NCI-H1417 treated with DMSO at 0.1 percent for 48 hours (cell line): Measurements from ENCODE around the gene RIMKLB.

ENCODE experiments used
- DNase-seq: peaks from one replicate; lab custom pipeline; 2025; lab: John Stamatoyannopoulos, UW

RIMKLB gene, protein sequence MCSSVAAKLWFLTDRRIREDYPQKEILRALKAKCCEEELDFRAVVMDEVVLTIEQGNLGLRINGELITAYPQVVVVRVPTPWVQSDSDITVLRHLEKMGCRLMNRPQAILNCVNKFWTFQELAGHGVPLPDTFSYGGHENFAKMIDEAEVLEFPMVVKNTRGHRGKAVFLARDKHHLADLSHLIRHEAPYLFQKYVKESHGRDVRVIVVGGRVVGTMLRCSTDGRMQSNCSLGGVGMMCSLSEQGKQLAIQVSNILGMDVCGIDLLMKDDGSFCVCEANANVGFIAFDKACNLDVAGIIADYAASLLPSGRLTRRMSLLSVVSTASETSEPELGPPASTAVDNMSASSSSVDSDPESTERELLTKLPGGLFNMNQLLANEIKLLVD

DNA sequence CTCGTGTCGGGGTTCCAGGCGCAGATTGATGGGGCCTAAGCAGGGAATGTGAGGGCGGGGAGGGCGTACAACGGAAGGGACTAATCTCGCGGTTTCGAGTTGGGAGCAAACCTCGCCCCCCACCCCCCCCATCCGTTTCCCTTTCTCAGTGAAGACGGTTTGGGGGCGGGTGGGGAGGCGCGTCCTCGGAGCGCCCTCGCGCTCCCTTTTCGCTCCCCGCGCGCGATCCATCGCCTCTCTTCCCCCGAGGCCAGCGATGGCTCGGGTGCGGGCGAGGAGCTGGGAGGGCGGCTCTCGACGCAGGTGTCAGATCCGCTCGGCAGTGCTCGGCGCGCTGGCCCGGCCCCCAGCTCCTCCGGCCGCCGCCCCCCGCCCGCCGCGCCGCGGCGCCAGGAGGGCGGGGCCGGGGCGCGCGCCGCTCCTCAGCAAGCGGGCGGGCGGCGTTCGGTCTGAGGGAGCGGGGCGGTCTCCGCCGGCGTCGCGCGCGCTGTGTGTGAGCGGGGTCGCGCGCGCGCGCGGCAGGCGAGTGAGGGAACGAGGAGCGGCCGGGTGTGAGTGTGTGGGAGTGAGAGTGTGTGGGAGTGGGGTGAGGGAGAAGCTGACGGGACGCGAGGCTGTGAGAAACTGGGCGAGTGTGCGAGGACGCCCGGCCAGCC is at the start of gene RIMKLB:
Gene RIMKLB (plus strand): TSS at position 516 of the 656 bp plus-strand sequence. CDS start 15,876 bp downstream, outside the sequence.
- DNase-seq, result peak; percentile 56

DNA sequence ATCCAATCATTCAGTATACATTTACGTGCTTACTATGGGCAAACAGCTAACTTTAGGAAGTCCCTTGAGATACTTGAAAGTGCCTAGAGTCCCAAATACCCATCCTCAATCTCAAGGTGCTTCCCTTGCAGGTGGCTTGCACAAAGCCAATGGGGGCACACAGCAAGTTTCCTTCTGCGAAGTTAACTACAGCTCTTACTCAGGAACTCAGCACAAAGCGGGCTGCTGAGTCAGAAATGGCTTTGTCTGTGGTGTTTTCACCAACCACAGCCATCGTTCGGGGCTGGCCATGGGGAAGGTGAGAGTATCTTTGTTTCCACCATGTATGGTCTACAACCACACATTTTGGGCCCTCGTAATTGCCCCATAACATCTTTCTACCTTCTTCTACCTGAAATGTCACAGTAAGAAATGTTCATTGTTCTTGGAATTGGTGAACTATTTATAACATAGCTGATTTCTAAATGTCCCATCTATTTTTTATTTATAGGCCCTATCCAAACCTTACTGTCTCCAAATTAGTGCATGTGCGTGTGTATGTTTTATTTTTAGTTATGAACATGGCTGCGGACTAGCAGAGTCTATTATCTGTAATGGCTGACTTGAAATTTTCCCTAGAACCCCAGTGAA is 49.1 kb upstream of the RIMKLB start:
- DNase-seq, result no peak

DNA sequence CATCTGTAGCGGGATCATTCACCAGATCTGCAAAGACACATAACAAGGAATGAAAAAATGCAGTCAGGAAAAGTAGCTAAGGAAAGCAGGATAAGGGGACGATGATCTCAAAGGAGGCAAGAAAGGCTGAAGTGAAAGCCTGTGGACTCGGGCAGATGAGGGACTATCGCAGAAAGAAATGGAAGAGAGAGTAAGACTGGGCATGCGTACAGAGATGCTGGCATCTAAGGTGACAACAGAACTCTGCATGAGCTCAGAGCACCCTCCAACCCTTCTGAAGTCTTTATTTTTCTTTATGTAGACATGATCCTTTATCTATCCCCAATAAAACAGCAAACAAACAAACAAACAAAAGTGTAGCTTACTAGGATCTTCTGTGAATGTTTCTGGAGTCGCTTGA is 42.4 kb upstream of the RIMKLB start:
- DNase-seq, result no peak

DNA sequence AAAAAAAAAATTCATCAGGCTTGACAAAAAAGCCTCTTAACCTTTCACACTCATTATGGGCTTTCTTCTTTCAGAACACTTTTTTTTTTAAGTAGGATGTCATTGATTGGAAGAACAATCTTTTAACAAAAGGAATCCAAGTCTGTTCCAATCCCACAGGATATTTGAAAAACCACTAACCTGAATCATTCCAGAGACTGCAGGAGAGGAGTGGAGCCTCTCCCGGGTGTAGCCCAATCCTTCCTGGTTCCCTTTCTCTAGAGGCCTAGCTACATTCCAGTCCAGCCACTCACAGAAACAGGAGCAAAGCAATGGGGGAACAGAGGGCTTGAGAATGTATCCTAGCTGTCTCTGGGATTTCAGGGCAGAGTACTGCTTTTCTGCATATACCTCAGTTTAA is 39.4 kb upstream of the RIMKLB start:
- no peak for DNase-seq

DNA sequence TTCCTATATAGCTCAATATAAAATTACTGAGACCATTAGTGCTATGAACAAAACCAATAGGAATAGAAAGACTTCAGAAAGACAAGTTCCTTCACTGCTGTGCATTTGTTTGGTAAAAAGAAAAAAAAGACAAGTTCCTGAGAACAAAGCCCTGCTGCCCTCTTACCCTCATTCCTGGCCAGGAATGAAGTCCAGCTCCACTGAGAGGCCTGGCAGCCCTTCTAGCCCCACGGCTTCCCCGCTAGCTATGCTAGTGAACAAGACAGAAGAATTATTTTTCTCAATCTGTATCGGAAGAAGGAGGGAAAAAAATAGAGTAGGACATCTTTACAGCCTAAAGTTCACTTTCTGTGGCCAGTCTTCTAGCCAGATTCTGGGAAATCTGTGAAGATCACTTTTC is 36.8 kb upstream of the RIMKLB start:
- no peak for DNase-seq

DNA sequence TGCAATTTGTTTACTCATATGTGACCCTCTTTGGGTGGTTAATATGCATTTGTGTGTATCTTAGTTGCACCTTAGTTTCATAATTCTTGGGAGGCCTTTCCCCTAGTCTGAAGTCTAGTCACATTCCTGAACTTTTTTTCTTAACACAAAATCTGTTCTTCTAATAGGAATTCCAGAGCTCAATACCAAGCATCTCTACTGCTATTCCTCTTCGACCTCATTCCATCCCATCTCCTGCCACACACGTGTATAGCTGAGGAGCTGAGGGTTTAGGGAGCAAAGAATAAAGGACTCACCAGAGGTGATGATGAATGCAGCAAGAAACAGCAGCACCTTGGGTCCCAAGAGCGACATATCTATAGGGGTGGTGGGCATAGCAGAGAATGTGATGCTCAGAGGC is 36.0 kb upstream of the RIMKLB start:
- DNase-seq, result no peak

DNA sequence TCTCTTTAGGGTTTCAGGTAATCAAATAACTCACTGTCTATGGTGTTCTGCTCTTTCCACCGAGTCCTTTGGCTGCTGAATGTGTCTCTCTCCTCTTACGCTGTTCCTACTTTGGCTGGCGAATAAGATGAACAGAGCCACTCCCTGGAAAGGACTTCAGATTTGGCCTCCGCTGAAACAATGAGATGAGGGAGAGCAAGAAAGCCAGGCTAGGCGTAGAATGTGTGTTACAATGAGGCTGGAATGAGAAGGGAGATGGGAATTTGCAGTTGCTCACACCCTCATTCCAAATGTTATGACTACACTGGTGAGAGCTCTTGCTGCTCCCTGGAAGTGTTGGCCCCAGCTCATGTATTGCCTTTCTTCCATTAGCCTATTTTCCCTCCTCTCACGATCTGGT is 35.2 kb upstream of the RIMKLB start, which contains the start of gene MFAP5:
Gene MFAP5 (minus strand): TSS at position 234 of the 400 bp plus-strand sequence. CDS start 722 bp downstream, outside the sequence.
- no peak for DNase-seq

DNA sequence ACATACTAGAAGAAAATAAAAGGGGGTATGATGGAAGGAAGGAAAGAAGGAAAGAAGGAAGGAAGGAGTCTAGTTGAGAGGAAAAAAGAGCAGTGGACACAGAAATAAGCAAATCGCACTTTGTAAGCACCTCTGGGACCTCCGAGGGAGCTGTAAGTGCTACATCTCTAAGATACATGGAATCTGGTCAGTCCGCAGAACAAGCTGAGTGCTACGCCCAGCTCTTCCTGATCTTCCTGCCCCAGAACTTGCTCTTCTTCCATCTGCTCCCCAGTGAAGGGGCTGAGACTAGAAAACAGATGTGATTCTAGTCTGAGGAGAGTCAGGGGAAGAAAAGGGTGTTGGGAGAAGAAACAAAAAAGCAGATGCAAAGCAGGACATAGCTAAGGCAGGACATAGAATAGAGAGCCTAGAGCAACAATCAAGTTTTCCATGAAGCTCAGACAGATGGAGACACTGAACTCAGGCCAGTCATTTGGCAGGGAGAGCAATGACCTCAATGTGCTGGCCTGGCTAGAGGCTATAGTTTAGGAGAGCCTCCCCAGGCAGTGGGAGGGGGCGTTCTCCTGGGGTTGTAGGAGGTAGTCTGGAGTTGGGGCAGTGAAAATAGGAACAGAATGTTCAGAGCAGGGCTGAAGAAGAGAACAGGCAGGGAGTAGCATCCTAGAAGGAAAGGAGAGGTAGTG is 33.4 kb upstream of the RIMKLB start:
- no peak for DNase-seq

DNA sequence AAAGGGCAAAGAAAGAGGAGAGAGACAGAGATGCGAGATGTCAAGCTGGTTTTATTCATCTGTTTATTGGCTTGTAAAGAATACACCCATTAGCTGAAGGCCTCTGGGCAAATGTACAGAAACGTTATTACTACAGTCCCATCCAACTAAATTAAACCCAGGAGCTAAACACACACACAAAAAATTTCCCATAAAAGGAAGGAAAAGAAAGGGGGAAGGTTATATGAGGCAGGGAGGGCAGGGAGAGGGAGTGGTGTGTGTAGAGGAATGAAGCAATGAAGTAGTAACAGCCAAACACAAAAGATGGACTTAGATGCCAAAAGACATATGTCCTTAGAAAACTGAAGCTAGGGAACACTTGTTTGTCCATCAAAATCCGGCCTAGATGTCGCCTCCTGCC is 32.0 kb upstream of the RIMKLB start:
- DNase-seq, result no peak

DNA sequence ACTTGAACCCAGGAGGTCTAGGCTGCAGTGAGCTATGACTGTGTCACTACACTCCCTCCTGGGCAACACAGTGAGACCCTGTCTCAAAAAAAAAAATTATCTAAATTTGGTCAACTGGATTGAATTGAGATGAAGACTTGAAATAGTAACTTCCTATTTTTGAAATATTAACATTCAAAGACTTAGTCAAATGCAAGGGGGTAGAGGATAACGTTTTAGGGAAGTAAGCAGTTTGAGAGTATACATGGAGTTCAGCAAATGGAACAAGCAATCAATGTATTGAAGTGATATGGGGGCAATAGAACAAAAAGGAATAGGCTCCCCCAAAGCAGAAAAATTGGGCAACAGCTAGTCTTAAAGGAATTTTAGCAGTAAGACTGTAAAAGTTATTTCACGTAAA is 30.5 kb upstream of the RIMKLB start:
- no peak for DNase-seq

DNA sequence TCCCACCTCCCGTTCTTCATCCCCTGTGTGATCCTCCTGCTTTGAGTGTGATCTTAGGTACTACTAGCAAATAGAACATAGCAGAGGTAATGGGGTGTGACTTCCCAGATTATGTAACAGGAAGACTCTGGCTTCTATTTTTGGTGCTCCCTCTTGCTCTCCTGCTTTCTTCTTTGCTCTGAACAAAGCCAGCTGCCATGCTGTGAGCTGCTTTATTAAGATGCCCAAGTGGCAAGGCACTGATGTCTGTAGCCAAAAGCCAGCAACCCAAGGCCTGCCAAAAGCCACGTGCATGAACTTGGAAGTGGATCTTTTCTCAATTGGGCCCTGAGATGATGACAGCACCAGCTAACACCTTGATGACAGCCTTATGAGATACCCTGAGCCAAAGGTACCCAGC is 29.4 kb upstream of the RIMKLB start:
- no peak for DNase-seq

DNA sequence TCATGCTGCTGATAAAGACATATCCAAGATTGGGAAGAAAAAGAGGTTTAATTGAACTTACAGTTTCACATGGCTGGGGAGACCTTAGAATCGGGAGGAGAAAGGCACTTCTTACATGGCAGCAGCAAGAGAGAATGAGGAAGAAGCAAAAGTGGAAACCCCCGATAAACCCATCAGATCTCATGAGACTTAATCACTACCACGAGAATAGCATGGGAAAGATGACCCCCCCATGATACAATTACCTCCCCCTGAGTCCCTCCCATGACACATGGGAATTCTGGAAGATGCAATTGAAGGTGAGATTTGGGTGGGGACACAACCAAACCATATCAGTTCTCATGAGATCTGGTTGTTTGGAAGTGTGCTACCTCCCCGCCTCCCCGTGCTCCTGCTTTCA is 25.4 kb upstream of the RIMKLB start:
- DNase-seq, result no peak

DNA sequence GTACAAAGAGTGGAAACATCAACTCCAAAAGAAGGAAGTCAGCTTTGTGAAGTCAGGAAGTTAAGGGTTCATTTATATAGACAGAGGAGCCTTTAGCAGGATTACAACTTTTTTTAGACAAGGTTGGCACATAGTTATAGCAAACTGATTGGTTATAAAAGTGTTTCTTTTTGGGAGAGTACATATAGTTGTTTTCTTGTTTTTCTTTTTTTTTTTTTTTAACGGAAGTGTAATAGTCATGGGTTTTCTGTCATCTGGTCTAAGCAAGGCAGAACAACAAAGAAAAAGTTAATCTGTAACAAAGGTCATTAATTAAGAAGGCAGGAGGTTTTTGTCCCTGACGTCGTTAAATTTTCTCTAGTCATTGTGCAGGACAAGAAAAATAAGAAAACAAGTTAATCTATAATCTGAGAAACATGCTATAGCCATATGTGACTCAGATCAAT is 22.2 kb upstream of the RIMKLB start:
- DNase-seq, result no peak

DNA sequence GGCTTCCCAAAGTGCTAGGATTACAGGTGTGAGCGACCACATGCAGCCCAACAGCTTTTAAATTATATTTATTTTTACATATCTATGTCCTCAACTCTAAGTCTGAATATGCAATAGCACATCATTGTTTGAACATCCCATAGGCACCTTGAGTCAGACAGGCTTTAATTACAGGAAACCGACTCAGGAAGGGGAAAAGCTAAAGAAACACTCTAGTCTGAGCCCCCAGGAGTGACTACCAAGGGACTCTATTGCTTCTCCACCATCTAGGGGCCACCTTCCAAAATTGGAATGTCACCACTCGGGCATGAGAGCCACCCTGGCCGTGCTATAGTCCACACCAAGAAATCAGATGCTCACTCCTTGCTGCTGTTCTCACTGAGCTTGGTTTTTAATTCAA is 21.1 kb upstream of the RIMKLB start:
- no peak for DNase-seq

DNA sequence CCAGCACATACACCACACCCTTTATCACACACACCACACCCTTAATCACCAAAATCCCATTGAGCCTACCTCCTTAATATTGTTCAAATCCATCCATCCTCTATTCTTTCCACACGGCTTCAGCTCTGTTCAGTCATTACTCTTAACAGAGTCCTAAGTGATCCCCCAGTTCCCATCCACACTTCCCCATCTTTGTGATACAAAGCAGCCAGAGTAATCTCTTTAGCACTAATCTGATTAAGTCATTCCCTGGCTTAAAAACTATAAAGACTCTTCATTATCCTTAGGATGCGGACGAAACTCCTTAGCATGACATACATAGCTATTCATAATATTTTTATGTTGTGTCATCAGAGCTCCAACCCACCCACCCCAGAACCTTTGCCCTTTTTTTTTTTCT is 20.4 kb upstream of the RIMKLB start:
- DNase-seq, result no peak

DNA sequence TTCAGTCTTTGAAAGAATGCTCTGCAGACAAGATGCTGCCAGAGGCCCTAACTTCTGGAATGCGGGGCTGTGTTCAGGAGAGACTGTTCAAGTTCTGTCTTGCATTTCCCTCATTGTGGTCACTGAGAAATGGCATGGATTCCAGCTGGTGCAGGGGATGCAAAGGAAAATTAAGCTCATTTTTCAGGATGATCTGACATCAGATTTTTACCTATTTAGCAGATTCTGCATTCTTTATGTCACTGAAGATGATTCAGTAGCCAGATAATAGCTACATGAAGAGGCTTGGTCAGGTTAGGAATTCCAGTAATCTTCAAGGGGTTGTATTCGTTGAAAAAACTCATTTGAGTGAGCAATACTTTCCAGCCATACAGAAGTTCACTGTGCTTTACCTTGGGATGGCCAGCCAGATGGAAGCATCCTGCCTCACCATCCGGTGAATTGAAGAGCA is 19.1 kb upstream of the RIMKLB start:
- no peak for DNase-seq

DNA sequence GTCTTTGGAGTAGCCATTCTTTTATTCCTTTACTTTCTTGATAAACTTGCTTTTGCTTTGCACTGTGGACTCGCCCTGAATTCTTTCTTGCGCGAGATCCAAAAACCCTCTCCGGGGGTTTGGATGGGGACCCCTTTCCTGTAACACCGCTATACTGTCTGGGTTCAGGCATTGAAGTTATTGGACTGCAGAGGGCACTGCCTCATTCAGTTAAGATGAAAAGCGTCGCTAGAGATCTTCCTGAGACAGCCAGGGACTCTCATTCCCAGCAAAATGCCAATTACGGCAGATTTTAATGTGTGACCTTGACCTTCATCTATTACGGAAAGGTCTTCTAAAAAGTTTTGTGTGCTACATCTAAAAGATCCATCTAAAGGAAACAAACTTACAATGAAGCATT is 17.3 kb upstream of the RIMKLB start:
- no peak for DNase-seq

DNA sequence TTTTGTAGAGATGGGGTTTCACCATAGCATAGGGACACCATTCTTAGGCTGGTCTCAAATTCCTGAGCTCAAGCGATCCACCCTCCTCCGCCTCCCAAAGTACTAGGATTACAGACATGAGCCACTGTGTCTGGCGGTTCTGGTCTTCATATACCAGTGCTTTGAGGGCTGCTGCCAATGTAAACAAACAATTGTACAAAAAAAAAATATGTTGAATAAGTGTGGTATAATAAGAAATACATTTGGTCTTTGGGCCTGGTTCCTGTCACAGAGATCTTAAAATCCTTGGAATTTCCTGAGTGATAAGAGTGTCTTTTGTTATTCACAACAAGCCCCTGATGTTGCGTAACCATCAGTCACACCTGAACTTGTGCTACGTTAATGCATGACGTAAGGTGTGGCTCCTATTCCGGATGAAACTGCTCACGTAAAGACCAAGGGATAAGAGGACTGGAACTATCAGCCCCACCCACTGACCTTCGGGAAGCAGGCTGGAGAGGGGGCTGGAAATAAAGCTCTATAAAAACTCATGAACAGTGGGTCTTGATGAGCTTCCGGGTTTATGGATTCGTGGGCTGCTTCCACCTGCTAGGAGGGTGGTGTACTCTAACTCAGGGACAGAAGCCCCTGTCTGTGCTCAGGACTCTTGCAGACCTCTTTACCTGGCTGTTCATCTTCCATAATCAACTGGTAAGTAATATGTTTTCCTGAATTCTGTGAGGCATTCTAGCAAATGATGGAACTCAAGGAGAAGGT is 16.5 kb upstream of the RIMKLB start:
- no peak for DNase-seq

DNA sequence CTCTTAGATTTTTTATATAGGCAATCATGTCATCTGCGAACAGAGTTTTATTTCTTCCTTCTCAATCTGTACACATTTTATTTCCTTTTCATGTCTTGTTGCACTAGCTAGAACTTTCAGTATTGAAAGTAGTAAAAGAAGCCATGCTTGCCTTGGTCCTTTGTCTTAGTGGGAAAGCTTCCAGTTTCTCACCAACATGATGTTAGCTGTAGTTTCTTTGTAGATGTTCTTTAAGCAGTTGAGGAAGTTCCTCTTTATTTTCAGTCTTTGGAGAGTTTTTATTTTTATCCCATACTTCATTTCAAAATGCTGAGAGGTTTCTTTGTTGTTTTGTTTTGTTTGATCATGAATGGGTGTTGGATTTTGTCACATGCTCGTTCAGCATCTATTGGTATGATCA is 12.7 kb upstream of the RIMKLB start:
- no peak for DNase-seq

DNA sequence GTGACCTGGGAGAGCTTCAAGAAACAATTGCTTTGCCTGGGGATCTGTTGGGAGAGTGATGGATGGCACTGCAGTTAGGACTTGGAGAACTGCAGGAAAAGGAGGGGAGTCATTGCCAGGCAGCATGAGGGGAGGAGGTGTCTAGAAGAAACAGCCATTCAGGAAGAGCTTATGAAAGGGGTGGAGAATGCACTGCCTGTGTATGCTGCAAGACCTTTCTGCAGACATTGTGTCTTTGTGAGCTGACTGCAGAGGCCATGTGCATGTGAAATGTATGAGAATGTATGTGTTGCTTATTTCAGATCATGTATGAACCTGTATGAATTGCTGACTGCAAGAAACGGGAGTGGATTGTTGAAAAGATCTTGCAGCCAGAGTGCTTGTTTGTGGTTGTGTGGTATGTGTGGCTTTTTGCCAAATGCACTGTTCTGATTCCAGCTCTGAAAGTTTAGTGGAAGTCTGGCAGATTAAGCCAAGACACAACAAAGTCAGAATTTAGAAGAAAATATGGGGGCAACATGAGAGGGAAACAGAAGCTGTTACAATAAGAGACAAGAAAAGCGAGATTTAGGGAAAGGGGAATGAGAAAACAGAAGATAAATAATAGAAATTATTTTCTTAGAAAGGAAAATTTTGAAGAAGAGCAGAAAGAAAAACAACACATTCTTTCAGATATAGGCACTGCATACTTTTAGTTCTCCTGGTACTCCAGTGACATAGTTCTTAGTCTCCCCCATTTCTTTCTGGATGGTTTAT is 9.8 kb upstream of the RIMKLB start:
- peak; percentile 27 for DNase-seq

DNA sequence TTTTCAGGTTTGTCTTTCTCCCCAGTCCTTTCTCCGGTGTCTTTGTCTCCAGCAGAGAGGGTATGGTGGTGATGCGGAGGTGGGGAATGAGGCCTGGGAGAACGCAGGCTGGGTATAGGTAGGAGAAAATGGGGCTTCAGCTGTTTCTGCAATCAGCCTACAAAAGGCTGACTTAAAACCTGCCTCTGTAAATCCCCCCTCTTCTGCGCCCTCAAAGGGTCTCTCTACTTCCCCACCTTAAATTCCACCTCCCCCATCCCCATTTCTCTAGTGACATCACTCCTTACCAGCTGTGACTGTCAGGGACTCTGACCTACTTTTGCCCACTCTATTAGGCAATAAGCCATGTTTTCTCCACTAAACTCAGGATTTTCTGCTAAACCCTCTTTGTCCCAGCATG is 8.1 kb upstream of the RIMKLB start:
- DNase-seq, result no peak
